CD8-positive, alpha-beta memory T cell (primary cell): ENCODE data around the gene RAPSN. TPM values are rescaled to one million over a fixed set of nuclear protein-coding genes. Genes with fewer than 3 reads are reported as not detected.

Experiments
- CTCF ChIA-PET: fragments of 350-600 bp; sonication (Branson Sonifier 250); formaldehyde crosslinking; loops from one replicate; lab custom pipeline; 2021; ENCODE audit warnings: antibody characterized with exemption; lab: Charles Lee
- POLR2A ChIA-PET: fragments of 350-600 bp; sonication (Branson Sonifier 250); formaldehyde crosslinking; loops from one replicate; lab custom pipeline; 2021; ENCODE audit warnings: antibody characterized with exemption; lab: Charles Lee
- DNase-seq, 5 donors: peaks; one replicate each; pipeline versions ENCODE4 v3.0.0 to v3.0.0-alpha.2; 2020 to 2022; ENCODE audit warnings: mixed read lengths in 1 of 5
- H3K27ac ChIP-seq: one replicate; pipeline ENCODE4 v1.7.0; 2013; ENCODE audit warnings: low read depth, mild to moderate bottlenecking, low read length, moderate library complexity
- H3K27me3 ChIP-seq: 2 replicates; pipeline ENCODE4 v1.7.0; 2013; ENCODE audit warnings: low read length, mild to moderate bottlenecking; ENCODE audit not compliant: insufficient read depth, poor library complexity, severe bottlenecking
- H3K36me3 ChIP-seq: 2 replicates; pipeline ENCODE4 v1.7.0; 2013; ENCODE audit warnings: mild to moderate bottlenecking, low read length, moderate library complexity; ENCODE audit not compliant: insufficient read depth
- H3K4me1 ChIP-seq: 2 replicates; pipeline ENCODE4 v1.7.0; 2013; ENCODE audit warnings: mild to moderate bottlenecking, low read length, moderate library complexity; ENCODE audit not compliant: insufficient read depth
- H3K4me3 ChIP-seq: 2 replicates; pipeline ENCODE4 v1.7.0; 2013; ENCODE audit warnings: mild to moderate bottlenecking, low read length
- H3K9me3 ChIP-seq: 2 replicates; pipeline ENCODE4 v1.7.0; 2013; ENCODE audit warnings: mild to moderate bottlenecking, low read length
- H3K27ac Mint-ChIP-seq, 8 donors: one replicate each; pipeline ENCODE4 v1.8.0; 2020 to 2021; ENCODE audit warnings: mixed read lengths in 8 of 8, mild to moderate bottlenecking in 6 of 8, inconsistent platforms in 3 of 8, moderate library complexity in 3 of 8
- H3K27me3 Mint-ChIP-seq, 2 donors: one replicate each; pipeline ENCODE4 v1.8.0; 2020 to 2021; ENCODE audit warnings: mixed read lengths in 2 of 2, mild to moderate bottlenecking in 1 of 2, moderate library complexity in 1 of 2
- H3K36me3 Mint-ChIP-seq, 3 donors: one replicate each; pipeline ENCODE4 v1.8.0; 2020 to 2021; ENCODE audit warnings: mixed read lengths in 3 of 3, inconsistent platforms in 1 of 3, mild to moderate bottlenecking in 1 of 3
- H3K4me1 Mint-ChIP-seq, 3 donors: one replicate each; pipeline ENCODE4 v1.8.0; 2020 to 2021; ENCODE audit warnings: mixed read lengths in 3 of 3, inconsistent platforms in 1 of 3, mild to moderate bottlenecking in 1 of 3
- H3K4me3 Mint-ChIP-seq, 7 donors: one replicate each; pipeline ENCODE4 v1.8.0; 2020 to 2021; ENCODE audit warnings: mixed read lengths in 7 of 7, mild to moderate bottlenecking in 6 of 7, moderate library complexity in 4 of 7, inconsistent platforms in 2 of 7
- H3K9me3 Mint-ChIP-seq, 5 donors: one replicate each; pipeline ENCODE4 v1.8.0; 2020 to 2022; ENCODE audit warnings: mixed read lengths in 5 of 5, mild to moderate bottlenecking in 3 of 5, moderate library complexity in 2 of 5, inconsistent platforms in 1 of 5
- polyA plus RNA-seq: library from polyadenylated mRNA; unstranded; fragments of 300-500 nt; fragmentation: Illumina TruSeq; gene quantifications from one replicate; pipeline ENCODE4 v1.2.3, GENCODE V29; 2021
- total RNA-seq, 2 experiments: library from RNA; stranded (reverse); gene quantifications; one replicate each; pipeline ENCODE4 v1.2.3, GENCODE V29; 2021

The RAPSN gene
- total and polyA plus RNA-seq, 3 experiments from 2014 or later, result 0.29 to 0.79 TPM; not detected in 1

DNA sequence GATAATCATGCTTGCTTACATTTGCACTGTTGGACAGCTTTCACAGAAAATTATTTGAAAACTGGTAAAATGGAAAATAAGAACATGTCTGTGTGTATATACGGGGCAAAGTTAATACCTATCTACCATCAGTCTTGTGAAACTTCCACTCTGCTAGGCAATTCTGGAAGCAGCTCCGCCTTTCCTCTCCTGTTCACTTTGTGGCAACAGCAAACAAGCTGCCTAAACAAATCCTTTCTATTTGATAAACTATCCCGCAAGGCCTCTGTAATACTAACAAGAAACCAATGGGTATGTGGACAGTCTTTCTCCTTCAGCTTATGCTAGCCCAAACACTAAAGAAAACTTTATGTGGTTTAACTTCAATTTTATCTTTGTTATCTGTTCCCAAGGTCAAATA is 39.2 kb upstream of the RAPSN start:
- Mint-ChIP-seq H3K36me3 (peaks cover 0 to 66% (median 20%) of the 10 kb centered on the region in 3 donors), H3K9me3 (no peaks in the 10 kb centered on the region), H3K4me3 (no peak overlapping the region), H3K4me1 (peaks cover 12 to 18% (median 15%) of the 10 kb centered on the region in 3 donors), H3K27ac (peak overlapping the region in 2 of 8 donors; percentile 29 to 69), H3K27me3 (no peaks in the 10 kb centered on the region)
- ChIA-PET CTCF (interaction anchor here (1.7 kb wide), 1 partner anchor 33 kb away, joined by 4 read pairs; no protein-coding TSS in a partner anchor), POLR2A (no interaction called here)
- no peak overlapping the region for H3K4me3 ChIP-seq
- no peaks in the 10 kb centered on the region for H3K27me3 ChIP-seq
- no peaks in the 10 kb centered on the region for H3K4me1 ChIP-seq
- no peaks in the 10 kb centered on the region for H3K9me3 ChIP-seq
- H3K36me3 ChIP-seq, result peaks cover 45% of the 10 kb centered on the region
- H3K27ac ChIP-seq, result no peak overlapping the region
- no peak for DNase-seq

DNA sequence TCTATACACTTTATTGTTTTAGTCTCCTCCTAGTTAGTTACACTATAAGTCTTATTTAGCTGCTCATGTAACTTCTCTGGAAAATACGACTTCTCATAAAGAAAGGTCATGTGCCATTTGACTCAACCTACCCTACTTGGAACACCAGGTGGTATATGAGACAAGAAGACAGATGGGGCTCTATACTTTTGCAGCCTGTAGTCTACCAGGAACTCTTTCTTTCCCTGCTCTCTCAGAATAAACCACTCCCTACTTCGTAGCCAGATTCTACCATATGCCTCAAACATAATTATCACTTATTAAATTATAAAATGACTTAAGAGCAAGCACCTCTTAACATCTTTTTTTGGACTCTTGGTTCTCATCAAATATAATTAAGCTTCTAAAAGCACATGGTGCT is 38.5 kb upstream of the RAPSN start:
- H3K4me1 Mint-ChIP-seq, result peaks cover 8 to 13% (median 12%) of the 10 kb centered on the region in 3 donors
- H3K4me3 Mint-ChIP-seq, result no peak overlapping the region
- ChIA-PET POLR2A (no interaction called here), CTCF (no interaction called here)
- Histone ChIP-seq H3K27ac (no peak overlapping the region), H3K4me1 (no peaks in the 10 kb centered on the region), H3K36me3 (peaks cover 52% of the 10 kb centered on the region), H3K4me3 (no peak overlapping the region), H3K9me3 (no peaks in the 10 kb centered on the region), H3K27me3 (no peaks in the 10 kb centered on the region)
- no peak for DNase-seq
- no peaks in the 10 kb centered on the region for H3K27me3 Mint-ChIP-seq
- H3K36me3 Mint-ChIP-seq, result peaks cover 0 to 68% (median 16%) of the 10 kb centered on the region in 3 donors
- H3K9me3 Mint-ChIP-seq, result no peaks in the 10 kb centered on the region
- peak overlapping the region in 5 of 8 donors; percentile 5 to 50 (median 23) for H3K27ac Mint-ChIP-seq

DNA sequence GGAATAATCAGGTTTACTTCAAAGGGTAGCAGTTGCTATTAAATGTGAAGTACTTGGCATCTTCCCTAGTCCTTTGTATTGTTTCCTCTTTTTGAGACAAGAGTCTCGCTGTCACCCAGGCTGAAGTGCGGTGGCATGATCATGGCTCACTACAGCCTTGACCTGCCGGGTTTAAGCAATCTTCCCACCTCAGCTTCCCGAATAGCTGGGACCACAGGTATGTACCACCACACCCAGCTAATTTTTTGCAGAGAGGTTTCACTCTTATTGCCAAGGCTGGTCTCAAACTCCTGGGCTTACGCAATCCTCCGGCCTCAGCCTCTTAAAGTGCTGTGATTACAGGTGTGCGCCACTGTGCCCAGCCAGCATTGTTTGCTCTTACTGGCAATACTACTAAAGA is 36.2 kb upstream of the RAPSN start:
- Histone ChIP-seq H3K4me1 (no peaks in the 10 kb centered on the region), H3K4me3 (no peak overlapping the region), H3K27me3 (no peaks in the 10 kb centered on the region), H3K9me3 (no peaks in the 10 kb centered on the region), H3K36me3 (peaks cover 65% of the 10 kb centered on the region), H3K27ac (no peak overlapping the region)
- ChIA-PET POLR2A (no interaction called here), CTCF (interaction anchor here (1.3 kb wide), 1 partner anchor 16 kb away, joined by 3 read pairs; no protein-coding TSS in a partner anchor)
- Mint-ChIP-seq H3K27me3 (no peaks in the 10 kb centered on the region), H3K27ac (peak overlapping the region in 1 of 8 donors; percentile 50), H3K9me3 (no peaks in the 10 kb centered on the region), H3K4me3 (no peak overlapping the region), H3K4me1 (peaks cover 0 to 7% (median 7%) of the 10 kb centered on the region in 3 donors), H3K36me3 (peaks cover 0 to 83% (median 25%) of the 10 kb centered on the region in 3 donors)
- DNase-seq, result no peak

DNA sequence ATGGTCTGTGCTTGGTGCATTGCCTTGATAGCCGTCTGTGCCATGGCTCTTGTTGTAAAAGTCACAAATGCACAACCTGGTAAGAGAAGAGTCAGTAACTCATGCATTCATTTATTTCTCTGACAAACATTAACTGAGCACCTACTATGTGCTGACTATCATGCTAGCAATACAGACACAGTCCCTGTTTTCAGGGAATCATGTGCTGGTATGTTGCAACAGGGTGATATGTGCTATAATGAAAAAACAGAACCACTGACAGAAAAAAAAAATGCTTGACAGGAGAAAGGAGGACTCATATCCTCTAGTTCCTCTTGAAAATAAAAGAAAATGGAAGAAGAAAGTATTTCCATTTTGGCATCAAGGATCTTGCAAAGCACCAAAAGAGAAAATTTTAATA is 34.5 kb upstream of the RAPSN start:
- H3K4me1 Mint-ChIP-seq, result peaks cover 0 to 4% (median 1%) of the 10 kb centered on the region in 3 donors
- H3K9me3 Mint-ChIP-seq, result no peaks in the 10 kb centered on the region
- Histone ChIP-seq H3K4me3 (no peak overlapping the region), H3K4me1 (no peaks in the 10 kb centered on the region), H3K36me3 (peaks cover 75% of the 10 kb centered on the region), H3K9me3 (no peaks in the 10 kb centered on the region), H3K27ac (no peak overlapping the region), H3K27me3 (no peaks in the 10 kb centered on the region)
- ChIA-PET CTCF (no interaction called here), POLR2A (no interaction called here)
- H3K36me3 Mint-ChIP-seq, result peaks cover 0 to 88% (median 25%) of the 10 kb centered on the region in 3 donors
- H3K27me3 Mint-ChIP-seq, result no peaks in the 10 kb centered on the region
- no peak for DNase-seq
- H3K4me3 Mint-ChIP-seq, result no peak overlapping the region
- no peak overlapping the region for H3K27ac Mint-ChIP-seq

DNA sequence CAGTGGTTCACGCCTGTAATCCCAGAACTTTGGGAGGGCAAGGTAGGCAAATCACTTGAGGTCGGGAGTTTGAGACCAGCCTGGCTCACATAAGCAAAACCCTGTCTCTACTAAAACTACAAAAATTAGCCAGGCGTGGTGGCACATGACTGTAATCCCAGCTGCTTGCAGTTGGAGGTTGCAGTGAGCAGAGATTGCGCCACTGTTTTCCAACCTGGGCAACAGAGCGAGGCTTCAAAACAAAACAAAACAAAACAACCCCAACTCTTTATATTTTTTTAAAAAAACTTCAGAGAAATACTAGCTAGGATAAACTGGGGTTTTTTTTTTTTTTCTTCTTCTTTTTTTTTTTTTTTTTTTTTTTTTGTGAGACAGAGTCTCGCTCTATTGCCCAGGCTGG is 31.8 kb upstream of the RAPSN start:
- no peak overlapping the region for H3K27ac ChIP-seq
- H3K9me3 Mint-ChIP-seq, result no peaks in the 10 kb centered on the region
- H3K4me3 Mint-ChIP-seq, result peak overlapping the region in 1 of 7 donors; percentile 69
- H3K36me3 Mint-ChIP-seq, result peaks cover 0 to 90% (median 27%) of the 10 kb centered on the region in 3 donors
- H3K27ac Mint-ChIP-seq, result peak overlapping the region in 1 of 8 donors; percentile 33
- H3K4me1 ChIP-seq, result no peaks in the 10 kb centered on the region
- no peaks in the 10 kb centered on the region for H3K27me3 Mint-ChIP-seq
- CTCF ChIA-PET, result interaction anchor here (1.3 kb wide), 1 partner anchor 9 kb away, joined by 4 read pairs; no protein-coding TSS in a partner anchor
- H3K4me1 Mint-ChIP-seq, result peaks cover 0 to 4% (median 0%) of the 10 kb centered on the region in 3 donors
- peaks cover 78% of the 10 kb centered on the region for H3K36me3 ChIP-seq
- DNase-seq, result no peak
- H3K9me3 ChIP-seq, result no peaks in the 10 kb centered on the region
- no peak overlapping the region for H3K4me3 ChIP-seq
- H3K27me3 ChIP-seq, result no peaks in the 10 kb centered on the region
- POLR2A ChIA-PET, result interaction anchor here (0.6 kb wide), 1 partner anchor 94 kb away, joined by 5 read pairs; no protein-coding TSS in a partner anchor

DNA sequence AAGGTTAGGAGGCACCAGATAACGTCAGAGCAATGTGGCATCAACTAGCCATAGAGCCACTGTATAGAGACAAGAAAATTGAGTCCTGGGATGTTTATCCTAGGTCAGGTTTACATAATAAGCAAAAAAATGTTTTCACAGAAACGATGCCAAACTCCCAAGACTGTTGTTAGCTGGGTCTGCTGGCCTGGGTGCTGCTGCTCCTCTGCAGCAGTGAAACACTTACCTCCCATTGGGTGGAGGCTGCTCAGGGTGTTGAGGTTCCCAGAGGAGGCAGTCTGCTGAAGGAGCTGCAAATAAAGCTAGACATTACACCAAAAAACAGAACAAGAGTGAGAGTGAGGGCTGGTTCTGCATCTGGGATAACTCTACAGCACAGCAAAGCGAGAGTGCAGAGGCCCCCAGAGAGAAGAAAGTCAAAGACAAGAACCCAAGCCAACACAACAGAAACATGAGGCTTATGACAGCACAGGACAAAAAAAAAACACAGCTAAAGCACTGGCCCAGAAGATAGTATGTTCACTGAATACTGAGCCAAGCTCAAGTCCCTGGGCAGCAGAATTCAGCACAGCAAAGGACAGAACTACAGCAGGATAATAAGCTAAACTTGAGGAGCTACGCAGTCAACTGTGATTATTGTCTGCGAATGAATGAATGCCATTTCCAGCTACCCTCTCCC is 29.9 kb upstream of the RAPSN start:
- H3K9me3 Mint-ChIP-seq, result no peaks in the 10 kb centered on the region
- no peaks in the 10 kb centered on the region for H3K27me3 Mint-ChIP-seq
- H3K4me3 Mint-ChIP-seq, result no peak overlapping the region
- Histone ChIP-seq H3K27ac (no peak overlapping the region), H3K4me3 (no peak overlapping the region), H3K9me3 (no peaks in the 10 kb centered on the region), H3K36me3 (peaks cover 80% of the 10 kb centered on the region), H3K4me1 (no peaks in the 10 kb centered on the region), H3K27me3 (no peaks in the 10 kb centered on the region)
- H3K27ac Mint-ChIP-seq, result peak overlapping the region in 1 of 8 donors; percentile 34
- POLR2A ChIA-PET, result no interaction called here
- H3K36me3 Mint-ChIP-seq, result peaks cover 0 to 91% (median 26%) of the 10 kb centered on the region in 3 donors
- H3K4me1 Mint-ChIP-seq, result peaks cover 0 to 4% (median 0%) of the 10 kb centered on the region in 3 donors
- CTCF ChIA-PET, result no interaction called here
- no peak for DNase-seq

DNA sequence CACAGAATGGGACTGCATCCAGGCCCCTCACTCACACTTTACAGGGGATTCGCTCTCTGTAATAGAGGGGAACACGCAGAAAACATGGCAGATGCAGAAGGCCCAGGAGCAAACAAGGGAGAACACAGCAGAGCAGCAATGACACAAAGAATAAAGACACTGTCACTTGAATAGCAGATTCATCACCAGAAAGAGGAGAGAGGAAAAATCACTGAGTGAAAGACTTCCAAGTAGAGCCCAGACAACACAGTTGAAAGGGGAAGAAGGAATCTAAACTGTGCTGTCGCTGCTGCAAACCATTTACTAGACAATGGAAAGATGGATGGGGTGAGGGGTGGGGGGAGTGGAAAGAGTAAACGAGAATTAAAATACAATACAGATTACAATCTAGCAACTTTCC is 28.8 kb upstream of the RAPSN start:
- H3K36me3 Mint-ChIP-seq, result peaks cover 0 to 91% (median 25%) of the 10 kb centered on the region in 3 donors
- H3K9me3 Mint-ChIP-seq, result no peaks in the 10 kb centered on the region
- H3K4me3 Mint-ChIP-seq, result no peak overlapping the region
- H3K4me1 Mint-ChIP-seq, result peaks cover 0 to 4% (median 0%) of the 10 kb centered on the region in 3 donors
- H3K27me3 Mint-ChIP-seq, result no peaks in the 10 kb centered on the region
- peaks cover 81% of the 10 kb centered on the region for H3K36me3 ChIP-seq
- H3K4me1 ChIP-seq, result no peaks in the 10 kb centered on the region
- ChIA-PET POLR2A (no interaction called here), CTCF (no interaction called here)
- DNase-seq, result no peak
- H3K9me3 ChIP-seq, result no peaks in the 10 kb centered on the region
- H3K27ac ChIP-seq, result no peak overlapping the region
- no peaks in the 10 kb centered on the region for H3K27me3 ChIP-seq
- H3K27ac Mint-ChIP-seq, result peak overlapping the region in 2 of 8 donors; percentile 63 to 70
- no peak overlapping the region for H3K4me3 ChIP-seq

DNA sequence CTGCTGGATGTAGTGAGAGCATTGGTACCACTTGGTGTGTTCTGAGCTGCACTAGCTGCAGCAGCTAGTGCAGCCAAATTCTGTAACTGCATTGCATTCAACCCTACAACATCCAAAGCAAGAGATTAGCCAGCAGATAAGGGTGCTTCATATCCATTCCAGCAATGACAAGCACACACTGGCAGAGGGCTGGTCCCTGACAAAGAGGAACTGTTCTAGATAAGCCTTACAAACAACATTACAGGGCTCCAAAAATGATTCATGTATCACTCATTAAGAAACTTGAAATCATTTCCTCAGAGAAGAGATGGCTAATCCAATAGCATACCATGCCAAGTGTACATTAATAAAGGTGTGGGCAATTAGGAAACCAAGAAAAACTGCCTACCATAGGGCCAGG is 28.4 kb upstream of the RAPSN start:
- peaks cover 81% of the 10 kb centered on the region for H3K36me3 ChIP-seq
- no peak for DNase-seq
- CTCF ChIA-PET, result no interaction called here
- H3K9me3 ChIP-seq, result no peaks in the 10 kb centered on the region
- H3K4me3 Mint-ChIP-seq, result no peak overlapping the region
- H3K4me1 ChIP-seq, result no peaks in the 10 kb centered on the region
- no peaks in the 10 kb centered on the region for H3K27me3 Mint-ChIP-seq
- H3K36me3 Mint-ChIP-seq, result peaks cover 0 to 91% (median 25%) of the 10 kb centered on the region in 3 donors
- H3K27ac ChIP-seq, result no peak overlapping the region
- H3K27ac Mint-ChIP-seq, result peak overlapping the region in 6 of 8 donors; percentile 19 to 79 (median 56)
- H3K9me3 Mint-ChIP-seq, result no peaks in the 10 kb centered on the region
- peaks cover 0 to 4% (median 0%) of the 10 kb centered on the region in 3 donors for H3K4me1 Mint-ChIP-seq
- POLR2A ChIA-PET, result no interaction called here
- H3K4me3 ChIP-seq, result no peak overlapping the region
- no peaks in the 10 kb centered on the region for H3K27me3 ChIP-seq
